Vagina (tissue), 2 donors: ENCODE data around the gene SERPINA3. TPM values are rescaled to one million over a fixed set of nuclear protein-coding genes. Genes with fewer than 3 reads are reported as not detected.

Experiments
- DNase-seq, 2 donors: peaks; one replicate each; pipeline ENCODE4 v3.0.0-alpha.2; 2017; ENCODE audit errors: extremely low spot score in 2 of 2
- H3K27ac ChIP-seq: fragments of 200-600 bp; sonication (generic); one replicate; pipeline ENCODE4 v1.5.1; 2019
- H3K27me3 ChIP-seq: fragments of 200-600 bp; sonication (generic); one replicate; pipeline ENCODE4 v1.5.1; 2019
- H3K36me3 ChIP-seq, 2 donors: fragments of 200-600 bp; sonication (generic); one replicate each; pipeline ENCODE4 v1.5.1; 2017 to 2019
- H3K4me1 ChIP-seq: fragments of 200-600 bp; sonication (generic); one replicate; pipeline ENCODE4 v1.5.1; 2019
- H3K4me3 ChIP-seq, 2 donors: fragments of 200-600 bp; sonication (generic); 1 replicate in 1 of 2; 2 replicates in 1 of 2; pipeline ENCODE4 v1.5.1; 2016 to 2019
- H3K9me3 ChIP-seq: fragments of 200-600 bp; sonication (generic); one replicate; pipeline ENCODE4 v1.5.1; 2019
- CTCF ChIP-seq, 3 experiments: fragments of 450-650 bp in 2 of 3; fragments of 200-600 bp in 1 of 3; sonication (generic) in 1 of 3; IDR thresholded peaks; one replicate each; pipeline ENCODE4 v1.5.1; 2017 to 2019; ENCODE audit warnings: antibody characterized with exemption in 3 of 3, mild to moderate bottlenecking in 2 of 3, moderate library complexity in 2 of 3
- POLR2A ChIP-seq, 2 donors: fragments of 450-650 bp; IDR thresholded peaks; one replicate each; pipeline ENCODE4 v1.6.1; 2017; ENCODE audit warnings: antibody characterized with exemption in 2 of 2, mild to moderate bottlenecking in 2 of 2, moderate library complexity in 2 of 2
- POLR2AphosphoS5 ChIP-seq, 2 donors: sonication (generic); formaldehyde crosslinking; IDR thresholded peaks; one replicate each; pipeline ENCODE4 v1.9.0; 2017; ENCODE audit warnings: antibody characterized with exemption in 2 of 2, mild to moderate bottlenecking in 2 of 2, low read depth in 1 of 2; ENCODE audit not compliant: insufficient read depth in 1 of 2
- intact Hi-C: fragments of 100-400 bp; cut with DNase I; formaldehyde crosslinking; loops from one replicate; pipeline ENCODE4 v1.15.1; 2023
- total RNA-seq: library from RNA; depleted of rRNA; stranded (reverse); fragments of >200 nt; gene quantifications from one replicate; pipeline ENCODE4 v1.2.3, GENCODE V29; 2016

Gene SERPINA3
- total RNA-seq, 1 donor from 2014 or later: 328 TPM

- DNase-seq: peak in 1 of 2 donors; percentile 40
- H3K4me1 ChIP-seq: no peaks in the 10 kb centered on the region
- no peak overlapping the region for H3K4me3 ChIP-seq
- H3K9me3 ChIP-seq: no peaks in the 10 kb centered on the region
- no peaks in the 10 kb centered on the region for H3K27me3 ChIP-seq
- TF ChIP-seq CTCF (IDR thresholded peaks at IDR 0.05) (no peak), POLR2A (IDR thresholded peaks at IDR 0.05) (no peak), POLR2AphosphoS5 (IDR thresholded peaks at IDR 0.05; ENCODE audit: insufficient read depth in 1 of 2, low read depth in 1 of 2) (no peak)
- H3K36me3 ChIP-seq: no peaks in the 10 kb centered on the region
- no peak overlapping the region for H3K27ac ChIP-seq
- intact Hi-C loops: no loop called here
These were observed 58.6 kb downstream of the SERPINA3 start for GRCh38 chr14:94670692-94671285.

GRCh38 chr14:94671870-94672444 is 59.8 kb downstream of the SERPINA3 start:
- no peaks in the 10 kb centered on the region for H3K36me3 ChIP-seq
- no peak overlapping the region for H3K27ac ChIP-seq

GRCh38 chr14:94673071-94673470 is 60.9 kb downstream of the SERPINA3 start:
- no peak overlapping the region for H3K4me3 ChIP-seq
- DNase-seq: peak in 1 of 2 donors; percentile 89
- TF ChIP-seq CTCF (IDR thresholded peaks at IDR 0.05) (no peak), POLR2A (IDR thresholded peaks at IDR 0.05) (no peak), POLR2AphosphoS5 (IDR thresholded peaks at IDR 0.05; ENCODE audit: insufficient read depth in 1 of 2, low read depth in 1 of 2) (no peak)
- no peaks in the 10 kb centered on the region for H3K4me1 ChIP-seq
- no peak overlapping the region for H3K27ac ChIP-seq
- no peaks in the 10 kb centered on the region for H3K27me3 ChIP-seq
- no peaks in the 10 kb centered on the region for H3K36me3 ChIP-seq
- intact Hi-C loops: no loop called here
- H3K9me3 ChIP-seq: no peaks in the 10 kb centered on the region

More at GRCh38 chr14:94671870-94672444, 59.8 kb downstream of the SERPINA3 start:
- Histone ChIP-seq H3K27me3 (no peaks in the 10 kb centered on the region), H3K4me1 (no peaks in the 10 kb centered on the region), H3K4me3 (no peak overlapping the region), H3K9me3 (no peaks in the 10 kb centered on the region)
- DNase-seq: peak in 1 of 2 donors; percentile 81
- TF ChIP-seq POLR2AphosphoS5 (IDR thresholded peaks at IDR 0.05; ENCODE audit: insufficient read depth in 1 of 2, low read depth in 1 of 2) (no peak), CTCF (IDR thresholded peaks at IDR 0.05) (no peak), POLR2A (IDR thresholded peaks at IDR 0.05) (no peak)
- intact Hi-C loops: no loop called here

Other genes with a start within 250 kb of the SERPINA3 start
- gene SERPINA2, start 245.7 kb upstream of the SERPINA3 start, total RNA-seq: not detected
- gene SERPINA1, start 223.8 kb upstream of the SERPINA3 start, total RNA-seq: 6.1 TPM
- not detected for gene SERPINA11, start 159.6 kb upstream of the SERPINA3 start, total RNA-seq
- gene SERPINA9, start 136.2 kb upstream of the SERPINA3 start, total RNA-seq: 2.0 TPM
- 8.6 TPM for gene SERPINA12, start 102.9 kb upstream of the SERPINA3 start, total RNA-seq
- gene SERPINA4, start 50.9 kb upstream of the SERPINA3 start, total RNA-seq: not detected
- 3.7 TPM for gene SERPINA5, start 31.0 kb upstream of the SERPINA3 start, total RNA-seq
- 1.7 TPM for gene GSC, start 157.7 kb downstream of the SERPINA3 start, total RNA-seq